PC-9 (cell line): ENCODE data around the gene PMIS2. TPM values are rescaled to one million over a fixed set of nuclear protein-coding genes. Genes with fewer than 3 reads are reported as not detected.

Source experiments
- BruUV-seq: library from RNA; stranded (reverse); fragments of 400-500 nt; replicated peaks from 2 replicates; lab custom pipeline; 2021; lab: Mats Ljungman, UMichigan
- CTCF ChIA-PET: fragments of 300-600 bp; sonication (Branson Sonifier 250); formaldehyde crosslinking; loops from one replicate; lab custom pipeline; 2022; ENCODE audit warnings: antibody characterized with exemption; lab: Charles Lee
- POLR2A ChIA-PET: fragments of 300-600 bp; sonication (Branson Sonifier 250); formaldehyde crosslinking; loops from one replicate; lab custom pipeline; 2022; ENCODE audit warnings: antibody characterized with exemption; ENCODE audit not compliant: unreplicated experiment; lab: Charles Lee
- DNase-seq, 2 experiments: peaks; one replicate each; pipeline versions ENCODE4 v3.0.0 to v3.0.0-alpha.2; 2015 to 2022; ENCODE audit warnings: mixed read lengths in 1 of 2
- H2AFZ ChIP-seq: fragments of 200-600 bp; sonication (generic); 2 replicates; pipeline ENCODE4 v1.8.1; 2017; ENCODE audit warnings: antibody characterized with exemption
- H3F3A ChIP-seq: fragments of 200-600 bp; sonication (generic); 2 replicates; pipeline ENCODE4 v1.8.1; 2017; ENCODE audit warnings: antibody characterized with exemption, mild to moderate bottlenecking, low read depth; ENCODE audit not compliant: insufficient read depth
- H3K27ac ChIP-seq: fragments of 200-600 bp; sonication (generic); 2 replicates; pipeline ENCODE4 v1.6.1; 2016; ENCODE audit warnings: mixed run types
- H3K27me3 ChIP-seq: fragments of 200-600 bp; sonication (generic); 2 replicates; pipeline ENCODE4 v1.6.1; 2016; ENCODE audit warnings: low read depth, mixed run types; ENCODE audit not compliant: insufficient read depth
- H3K36me3 ChIP-seq: fragments of 200-600 bp; sonication (generic); 2 replicates; pipeline ENCODE4 v1.6.1; 2016; ENCODE audit warnings: low read depth, mixed run types
- H3K4me1 ChIP-seq: fragments of 200-600 bp; sonication (generic); replicated peaks from 2 replicates; pipeline ENCODE4 v1.6.1; 2016; ENCODE audit warnings: mixed run types; ENCODE audit not compliant: insufficient read depth
- H3K4me2 ChIP-seq: fragments of 200-600 bp; sonication (generic); 2 replicates; pipeline ENCODE4 v1.6.1; 2017; ENCODE audit warnings: mixed run types
- H3K4me3 ChIP-seq: fragments of 200-600 bp; sonication (generic); 2 replicates; pipeline ENCODE4 v1.6.1; 2016; ENCODE audit warnings: mixed run types
- H3K79me2 ChIP-seq: fragments of 200-600 bp; sonication (generic); 2 replicates; pipeline ENCODE4 v1.6.1; 2017; ENCODE audit warnings: low read depth, mixed run types
- H3K9me2 ChIP-seq: fragments of 200-600 bp; sonication (generic); 2 replicates; pipeline ENCODE4 v1.8.1; 2017; ENCODE audit warnings: mild to moderate bottlenecking; ENCODE audit not compliant: insufficient read depth
- H3K9me3 ChIP-seq: fragments of 200-600 bp; sonication (generic); 2 replicates; pipeline ENCODE4 v1.8.1; 2016; ENCODE audit warnings: low read depth; ENCODE audit not compliant: insufficient read depth
- H4K20me1 ChIP-seq: fragments of 200-600 bp; sonication (generic); 2 replicates; pipeline ENCODE4 v1.8.1; 2017; ENCODE audit not compliant: insufficient read depth
- CTCF ChIP-seq: fragments of 200-600 bp; sonication (generic); conservative IDR thresholded peaks from 2 replicates; pipeline ENCODE4 v1.6.1; 2017; ENCODE audit warnings: mixed run types, antibody characterized with exemption, mild to moderate bottlenecking, moderate library complexity
- EZH2 ChIP-seq: fragments of 200-600 bp; sonication (generic); IDR thresholded peaks from 2 replicates; pipeline ENCODE4 v1.8.0; 2017; ENCODE audit warnings: antibody characterized with exemption, low read depth
- intact Hi-C: fragments of 100-400 bp; cut with micrococcal nuclease; formaldehyde crosslinking; loops from one replicate; pipeline ENCODE4 v1.10.0; 2022; ENCODE audit not compliant: unreplicated experiment
- total RNA-seq: library from RNA; stranded (reverse); gene quantifications from 2 replicates; pipeline ENCODE4 v1.2.3, GENCODE V29; 2021

Gene PMIS2
- total RNA-seq, 1 experiment from 2014 or later: not detected

GRCh38 chr19:35544110-35544802, 41.7 kb upstream of the PMIS2 start:
- intact Hi-C loops: loop anchor here (2.0 kb wide), 1 partner anchor 191 kb away; no protein-coding TSS in a partner anchor
- no peak for DNase-seq
- Histone ChIP-seq H3K79me2 (peaks cover 42% of the 10 kb centered on the region), H3K27ac (no peak overlapping the region), H3K27me3 (no peaks in the 10 kb centered on the region), H2AFZ (peak overlapping the region; percentile 99; the same call in 1 of the 2 replicates), H3K36me3 (peaks cover 6% of the 10 kb centered on the region; the same call in 1 of the 2 replicates), H4K20me1 (no peaks in the 10 kb centered on the region; the same call in 1 of the 2 replicates), H3K9me3 (no peaks in the 10 kb centered on the region), H3K4me2 (peak overlapping the region; percentile 98), H3K4me1 (peaks cover 14% of the 10 kb centered on the region), H3K4me3 (peak overlapping the region; percentile 100), H3K9me2 (no peaks in the 10 kb centered on the region), H3F3A (no peaks in the 10 kb centered on the region)
- ChIA-PET CTCF (no interaction called here), POLR2A (no interaction called here)
- TF ChIP-seq CTCF: no peak
- TF ChIP-seq EZH2: no peak
- BruUV-seq: no TSS peak

- Histone ChIP-seq H3K27me3 (no peaks in the 10 kb centered on the region), H2AFZ (peak within 1 kb of the TSS; percentile 99), H3K36me3 (peaks cover 6% of the 10 kb centered on the region; the same call in 1 of the 2 replicates), H3K4me1 (peaks cover 14% of the 10 kb centered on the region), H3K79me2 (peaks cover 42% of the 10 kb centered on the region), H4K20me1 (no peaks in the 10 kb centered on the region; the same call in 1 of the 2 replicates), H3K9me3 (no peaks in the 10 kb centered on the region), H3F3A (no peaks in the 10 kb centered on the region), H3K27ac (peak within 1 kb of the TSS; percentile 59), H3K4me3 (peak within 1 kb of the TSS; percentile 100), H3K4me2 (peak within 1 kb of the TSS; percentile 98), H3K9me2 (no peaks in the 10 kb centered on the region)
- no peak for TF ChIP-seq EZH2
- no peak for TF ChIP-seq CTCF
- BruUV-seq: TSS peak; percentile 72
- intact Hi-C loops: loop anchor here (1.0 to 5.0 kb wide), 4 partner anchors 35 to 387 kb away; partner anchors contain the start of gene ETV2
- POLR2A ChIA-PET: no interaction called here
- CTCF ChIA-PET: interaction anchor here (0.5 kb wide), 1 partner anchor 74 kb away, joined by 4 read pairs; no protein-coding TSS in a partner anchor
- peak; percentile 66 to 90 for DNase-seq
Measured at GRCh38 chr19:35545001-35545854, 40.7 kb upstream of the PMIS2 start, which contains the start of gene TMEM147. Gene TMEM147 (plus strand): TSS chr19:35545626. CDS start chr19:35545740, 114 bp downstream.

GRCh38 chr19:35545855-35546381, 40.1 kb upstream of the PMIS2 start:
- H3K4me1 ChIP-seq: peaks cover 14% of the 10 kb centered on the region
- H3K4me2 ChIP-seq: peak overlapping the region; percentile 98
- peaks cover 42% of the 10 kb centered on the region for H3K79me2 ChIP-seq
- DNase-seq: peak; percentile 37 to 70
- CTCF ChIA-PET: no interaction called here
- intact Hi-C loops: loop anchor here (1.0 to 5.0 kb wide), 4 partner anchors 36 to 386 kb away; partner anchors contain the start of gene ETV2
- H3K9me3 ChIP-seq: no peaks in the 10 kb centered on the region
- H2AFZ ChIP-seq: peak overlapping the region; percentile 99
- no TSS peak for BruUV-seq
- H3K36me3 ChIP-seq: peaks cover 6% of the 10 kb centered on the region; the same call in 1 of the 2 replicates
- POLR2A ChIA-PET: no interaction called here
- no peaks in the 10 kb centered on the region for H3K9me2 ChIP-seq
- peak overlapping the region; percentile 100 for H3K4me3 ChIP-seq
- no peaks in the 10 kb centered on the region for H3K27me3 ChIP-seq
- TF ChIP-seq EZH2: no peak
- no peak for TF ChIP-seq CTCF
- peak overlapping the region; percentile 59; the same call in 1 of the 2 replicates for H3K27ac ChIP-seq
- no peaks in the 10 kb centered on the region for H3F3A ChIP-seq
- no peaks in the 10 kb centered on the region; the same call in 1 of the 2 replicates for H4K20me1 ChIP-seq
